Heart left ventricle (tissue), 16 donors: Measurements from ENCODE around the gene SMIM5. TPM values are rescaled to one million over a fixed set of nuclear protein-coding genes. Genes with fewer than 3 reads are reported as not detected.

Source experiments
- ATAC-seq, 4 donors: fragments of 200-7000 bp; cut with Tn5 transposase; one replicate each; pipeline ENCODE4 v1.9.1; 2020 to 2022; ENCODE audit warnings: moderate library complexity in 4 of 4, mild to moderate bottlenecking in 3 of 4, moderate number of reproducible peaks in 1 of 4
- DNase-seq, 5 donors: peaks; one replicate each; pipeline ENCODE4 v3.0.0-alpha.2; 2020
- H3K27ac ChIP-seq, 12 donors: fragments of 200-600 bp; sonication (generic) in 4 of 12; one replicate each; pipeline versions ENCODE4 v1.5.0 to v1.8.0; 2016 to 2022; ENCODE audit warnings: mild to moderate bottlenecking in 2 of 12
- H3K27me3 ChIP-seq, 9 donors: fragments of 200-600 bp; sonication (generic) in 2 of 9; one replicate each; pipeline versions ENCODE4 v1.5.1 to v1.8.0; 2016 to 2022; ENCODE audit warnings: mild to moderate bottlenecking in 3 of 9
- H3K36me3 ChIP-seq, 9 donors: fragments of 200-600 bp; sonication (generic) in 2 of 9; one replicate each; pipeline versions ENCODE4 v1.5.0 to v1.8.0; 2018 to 2022; ENCODE audit warnings: mild to moderate bottlenecking in 2 of 9
- H3K4me1 ChIP-seq, 12 donors: fragments of 200-600 bp; sonication (generic) in 4 of 12; one replicate each; pipeline versions ENCODE4 v1.5.0 to v1.8.0; 2016 to 2022; ENCODE audit warnings: mild to moderate bottlenecking in 3 of 12
- H3K4me3 ChIP-seq, 12 donors: fragments of 200-600 bp; sonication (generic) in 4 of 12; one replicate each; pipeline versions ENCODE4 v1.5.0 to v1.8.0; 2017 to 2022; ENCODE audit warnings: mild to moderate bottlenecking in 9 of 12, moderate library complexity in 4 of 12
- H3K9me3 ChIP-seq, 12 donors: fragments of 200-600 bp; sonication (generic) in 4 of 12; one replicate each; pipeline versions ENCODE4 v1.5.0 to v1.8.0; 2016 to 2022; ENCODE audit warnings: mild to moderate bottlenecking in 1 of 12
- POLR2A ChIP-seq, 2 donors: fragments of 450-650 bp; IDR thresholded peaks; one replicate each; pipeline ENCODE4 v1.6.1; 2017; ENCODE audit warnings: antibody characterized with exemption in 2 of 2, mild to moderate bottlenecking in 2 of 2, moderate library complexity in 2 of 2
- WGBS, 4 donors: extraction: QIAGEN DNeasy Blood & Tissue Kit in 2 of 4; methylation state at CpG; one replicate each; pipeline versions ENCODE4 v1.1.5 to v1.1.7; 2013 to 2018; 5-methylcytosine and 5-hydroxymethylcytosine counted together
- intact Hi-C, 10 donors: fragments of 100-400 bp; cut with DNase I; formaldehyde crosslinking; loops; one replicate each; pipeline versions ENCODE4 v1.11.1 to v1.14.2; 2022
- polyA plus RNA-seq, 2 donors: library from polyadenylated mRNA; stranded (reverse); fragments of 200-250 nt; gene quantifications; one replicate each; pipeline ENCODE4 v1.2.3, GENCODE V29; 2013
- total RNA-seq, 9 donors: library from RNA; depleted of rRNA in 2 of 9; stranded (reverse); fragments of >200 nt in 2 of 9; fragmentation: NEBNext Ultra II Directional in 3 of 9; extraction: Animal tissue kit (Norgen Biotek cat#: 25700) in 3 of 9; gene quantifications; one replicate each; pipeline versions ENCODE4 v1.1.0 to v1.2.4, GENCODE V29; 2016 to 2023
- TF ChIP-seq, protein P1 (sequence below), 12 donors: fragments of 200-600 bp; sonication (generic) in 4 of 12; IDR thresholded peaks; one replicate each; pipeline versions ENCODE4 v1.5.0 to v1.8.0; 2018 to 2022; ENCODE audit warnings: antibody characterized with exemption in 12 of 12, mild to moderate bottlenecking in 5 of 12
- donor health status: ischemic (EF 13 %, LVEDD 7.1; RV severe dilation, severe dysfunction).
- donor health status: healthy with polysubstance abuse.
- donor health status: DM: no; HTN: yes; CAD: no.
- donor health status: DM: no; HTN: no; CAD: no.
- donor health status: ischemic (EF 25% LVEDD 6.9; RV normal size, moderate dysfunction).
- donor health status: ischemic (EF 25% LVEDD 5.7; RV mildly dilated, moderate dysfunction).
- donor health status: healthy.
- donor health status: DM: yes; HTN: yes; CAD: no.
- donor health status: ischemic (EF 35%, LVEDD 5.7; RV mildly dilated, moderate dysfunction).
- donor health status: nonischemic (EF 11% LVEDD 7.7; RV severe dilation, severe dysfunction).
- donor health status: DM: yes; HTN: yes; CAD: no.
- donor health status: PGD.
- donor health status: ischemic (EF 29% LVEDD 5.4; RV normal size, mild dysfunction).
- donor health status: nonischemic (EF 23%, LVEDD 6.1; RV moderate dilation, normal function).

SMIM5 gene
- total and polyA plus RNA-seq, 11 donors = 1.8 to 18.2 (median 6.8) TPM

DNA sequence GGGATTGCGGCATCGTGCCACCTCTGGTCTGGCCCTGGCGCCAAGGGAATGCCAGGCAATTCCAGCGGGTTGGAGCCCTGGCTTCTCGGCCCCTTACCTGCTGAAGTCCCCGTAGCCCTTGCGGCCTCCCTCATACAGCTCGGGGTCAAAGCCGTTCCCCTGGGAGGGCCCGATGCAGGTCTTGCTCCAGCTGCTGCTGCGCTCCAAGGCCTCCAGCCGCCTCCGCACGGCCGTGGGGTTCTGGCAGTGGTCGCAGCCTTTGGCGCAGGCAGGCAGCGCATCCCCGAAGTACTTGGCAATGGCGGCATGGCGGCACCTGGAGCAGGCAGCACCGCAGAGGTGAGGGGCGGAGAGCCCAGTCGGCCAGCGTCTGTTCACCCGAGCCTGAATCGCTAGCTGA lies 1.9 kb upstream of the SMIM5 start:
- DNase-seq (peak in 1 of 5 donors; percentile 56), ATAC-seq (no peak)
- Histone ChIP-seq H3K27ac (no peak overlapping the region), H3K4me1 (peaks cover 13 to 42% (median 23%) of the 10 kb centered on the region in 12 donors), H3K36me3 (peaks cover 0 to 35% (median 12%) of the 10 kb centered on the region in 9 donors), H3K27me3 (no peaks in the 10 kb centered on the region), H3K4me3 (no peak overlapping the region), H3K9me3 (no peaks in the 10 kb centered on the region)
- intact Hi-C loops = loop anchor here in 3 of 10 donors (2.0 to 5.0 kb wide), 2 partner anchors 116 to 117 kb away; no protein-coding TSS in a partner anchor
- WGBS, 4 donors = 90 to 93% (median 91%) methylated on average over 16 to 27 of the region's 27 CpGs
- TF ChIP-seq, protein P1, sequence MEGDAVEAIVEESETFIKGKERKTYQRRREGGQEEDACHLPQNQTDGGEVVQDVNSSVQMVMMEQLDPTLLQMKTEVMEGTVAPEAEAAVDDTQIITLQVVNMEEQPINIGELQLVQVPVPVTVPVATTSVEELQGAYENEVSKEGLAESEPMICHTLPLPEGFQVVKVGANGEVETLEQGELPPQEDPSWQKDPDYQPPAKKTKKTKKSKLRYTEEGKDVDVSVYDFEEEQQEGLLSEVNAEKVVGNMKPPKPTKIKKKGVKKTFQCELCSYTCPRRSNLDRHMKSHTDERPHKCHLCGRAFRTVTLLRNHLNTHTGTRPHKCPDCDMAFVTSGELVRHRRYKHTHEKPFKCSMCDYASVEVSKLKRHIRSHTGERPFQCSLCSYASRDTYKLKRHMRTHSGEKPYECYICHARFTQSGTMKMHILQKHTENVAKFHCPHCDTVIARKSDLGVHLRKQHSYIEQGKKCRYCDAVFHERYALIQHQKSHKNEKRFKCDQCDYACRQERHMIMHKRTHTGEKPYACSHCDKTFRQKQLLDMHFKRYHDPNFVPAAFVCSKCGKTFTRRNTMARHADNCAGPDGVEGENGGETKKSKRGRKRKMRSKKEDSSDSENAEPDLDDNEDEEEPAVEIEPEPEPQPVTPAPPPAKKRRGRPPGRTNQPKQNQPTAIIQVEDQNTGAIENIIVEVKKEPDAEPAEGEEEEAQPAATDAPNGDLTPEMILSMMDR (IDR thresholded peaks at IDR 0.05) = no peak
- TF ChIP-seq POLR2A (IDR thresholded peaks at IDR 0.05) = no peak

DNA sequence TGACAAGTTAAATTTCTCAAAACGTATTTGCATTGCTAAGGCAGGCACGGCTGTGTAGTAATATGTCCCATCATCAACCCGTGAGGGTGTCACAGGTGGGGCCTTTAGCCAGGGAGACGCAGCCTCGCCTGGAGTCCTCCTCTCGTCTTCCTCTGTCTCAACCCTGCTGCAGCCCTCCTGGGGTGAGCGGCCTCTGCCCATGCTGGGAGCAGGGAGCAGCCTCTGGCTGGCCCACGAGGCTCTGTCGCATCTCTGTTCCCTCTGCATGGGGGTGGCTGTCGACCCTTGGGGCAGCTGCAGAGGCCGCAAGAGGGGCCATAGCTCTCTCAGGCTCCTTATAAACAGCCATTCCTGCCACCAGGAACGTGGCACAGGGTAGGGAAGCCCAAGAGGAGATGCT lies 806 bp upstream of the SMIM5 start:
- no peak for TF ChIP-seq POLR2A (IDR thresholded peaks at IDR 0.05)
- TF ChIP-seq, protein P1 (IDR thresholded peaks at IDR 0.05) = no peak
- 76 to 81% (median 78%) methylated on average over 11 to 12 of the region's 12 CpGs for WGBS, 4 donors
- Histone ChIP-seq H3K4me1 (peaks cover 13 to 52% (median 25%) of the 10 kb centered on the region in 12 donors), H3K4me3 (no peak overlapping the region), H3K27me3 (no peaks in the 10 kb centered on the region), H3K36me3 (peaks cover 0 to 25% (median 1%) of the 10 kb centered on the region in 9 donors), H3K9me3 (no peaks in the 10 kb centered on the region), H3K27ac (peak overlapping the region in 5 of 12 donors; percentile 34 to 89 (median 83))
- intact Hi-C loops = loop anchor here in 7 of 10 donors (2.0 to 5.0 kb wide), 5 partner anchors 20 to 118 kb away; no protein-coding TSS in a partner anchor
- ATAC-seq = no peak
- peak in 2 of 5 donors; percentile 23 to 46 for DNase-seq

DNA sequence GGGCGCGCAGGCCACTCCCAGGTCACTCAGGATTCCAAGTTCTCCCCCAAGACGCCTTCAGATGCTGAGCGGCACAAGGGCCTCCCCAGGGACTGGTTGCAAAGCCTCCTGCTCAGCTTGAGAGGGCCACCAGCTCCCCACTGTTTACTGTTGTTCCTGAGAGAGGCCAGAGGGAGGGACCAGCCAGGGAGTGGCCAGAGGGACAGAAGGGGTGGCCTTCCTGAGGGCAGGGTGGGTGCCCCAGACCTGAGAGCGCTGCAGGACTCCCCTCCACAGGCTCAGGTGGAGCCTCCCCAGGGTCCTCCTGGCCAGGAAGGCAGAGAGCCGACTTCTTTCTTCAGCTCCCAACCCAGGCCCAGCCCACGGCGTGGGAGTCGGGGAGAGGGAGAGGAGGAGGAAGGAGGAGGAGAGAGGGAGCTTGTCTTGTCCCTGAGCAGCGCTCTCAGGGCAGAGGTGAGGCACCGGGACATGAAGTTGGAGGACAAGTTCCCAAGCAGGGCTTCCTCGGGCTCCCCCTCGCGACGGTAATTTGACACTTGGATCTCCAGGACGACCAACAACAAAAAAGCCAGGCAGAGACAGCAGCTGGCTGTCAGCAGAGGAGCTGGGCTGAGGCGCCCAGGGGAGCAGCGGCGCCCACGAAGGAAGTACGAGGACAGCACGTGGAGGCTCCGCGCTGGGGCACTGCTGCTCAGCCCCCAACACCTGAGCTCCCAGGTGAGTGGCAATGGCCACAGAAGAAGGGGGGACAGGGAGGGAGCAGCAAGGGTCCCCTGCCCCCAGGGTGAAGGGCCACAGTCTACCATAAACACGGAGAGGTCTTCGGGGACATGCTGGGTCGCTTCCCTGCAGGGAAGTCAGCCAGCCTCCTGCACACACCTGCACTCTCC lies 497 bp downstream of the SMIM5 start:
- peak; percentile 48 to 73 (median 62) for ATAC-seq
- H3K4me1 ChIP-seq = peaks cover 13 to 64% (median 26%) of the 10 kb centered on the region in 12 donors
- intact Hi-C loops = loop anchor here in 9 of 10 donors (1.0 to 5.0 kb wide), 9 partner anchors 19 to 117 kb away; no protein-coding TSS in a partner anchor
- H3K4me3 ChIP-seq = peak overlapping the region in 10 of 12 donors; percentile 5 to 39 (median 26)
- 6 to 14% (median 11%) methylated on average over 21 to 27 of the region's 27 CpGs for WGBS, 4 donors
- peaks cover 0 to 21% (median 0%) of the 10 kb centered on the region in 9 donors for H3K36me3 ChIP-seq
- TF ChIP-seq, protein P1 (IDR thresholded peaks at IDR 0.05) = peak; percentile 38 to 82 (median 62)
- TF ChIP-seq POLR2A (IDR thresholded peaks at IDR 0.05) = peak in 1 of 2 donors; percentile 72
- H3K27me3 ChIP-seq = no peaks in the 10 kb centered on the region
- DNase-seq = peak; percentile 89 to 95 (median 92)
- peak overlapping the region; percentile 58 to 95 (median 85) for H3K27ac ChIP-seq
- H3K9me3 ChIP-seq = no peaks in the 10 kb centered on the region

DNA sequence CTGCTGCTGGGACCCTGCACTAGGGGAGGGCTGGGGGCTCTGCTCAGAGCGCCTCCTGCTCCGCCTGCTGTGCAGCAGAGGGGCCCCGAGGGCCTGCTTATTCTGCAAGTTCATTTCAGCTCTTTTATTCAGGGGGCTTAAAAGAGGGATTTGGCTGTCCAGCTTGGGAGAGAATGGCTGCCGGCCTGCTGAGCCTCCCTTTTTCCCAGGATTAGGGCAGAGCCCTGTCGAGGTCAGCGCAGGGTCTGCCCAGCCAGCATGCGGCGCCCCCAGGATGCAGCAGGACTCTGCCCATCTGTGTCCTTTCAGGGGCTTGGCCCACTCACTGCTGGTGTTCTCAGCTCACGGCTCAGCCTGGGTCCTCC lies 1.1 kb downstream of the SMIM5 start:
- WGBS, 4 donors = 61 to 80% (median 77%) methylated on average over 9 of the region's 9 CpGs
- H3K4me1 ChIP-seq = peaks cover 13 to 70% (median 27%) of the 10 kb centered on the region in 12 donors
- peak in 1 of 5 donors; percentile 28 for DNase-seq

More for the DNA sequence above, 1.1 kb downstream of the SMIM5 start:
- ATAC-seq = no peak
- TF ChIP-seq, protein P1 (IDR thresholded peaks at IDR 0.05) = no peak
- no peak for TF ChIP-seq POLR2A (IDR thresholded peaks at IDR 0.05)
- Histone ChIP-seq H3K36me3 (peaks cover 0 to 17% (median 0%) of the 10 kb centered on the region in 9 donors), H3K27me3 (no peaks in the 10 kb centered on the region), H3K9me3 (no peaks in the 10 kb centered on the region), H3K4me3 (peak overlapping the region in 11 of 12 donors; percentile 1 to 39 (median 23)), H3K27ac (peak overlapping the region; percentile 58 to 95 (median 85))
- intact Hi-C loops = loop anchor here in 2 of 10 donors (5.0 kb wide), 1 partner anchor 113 kb away; no protein-coding TSS in a partner anchor
